ENCODE measurements around the gene BAIAP2.
A peak's percentile ranks its signal among the peaks of the same experiment; 100 is the strongest.

BAIAP2 gene

GRCh38 chr17:81062014-81062780 is 27.2 kb downstream of the BAIAP2 start:
- TF ChIP-seq POLR2AphosphoS5 (IDR thresholded peaks at IDR 0.05; ENCODE audit: low read depth, low read length) (no peak), FOXP2 (optimal IDR thresholded peaks at IDR 0.05; ENCODE audit: borderline replicate concordance, extremely low read depth, extremely low read length, insufficient read depth) (no peak), REST (IDR thresholded peaks at IDR 0.05; ENCODE audit: insufficient read depth in 1 of 2, low read depth in 2 of 2, low read length in 2 of 2) (no peak), TAF1 (IDR thresholded peaks at IDR 0.05; ENCODE audit: borderline replicate concordance, insufficient read depth, low read length) (no peak), SIN3A (IDR thresholded peaks at IDR 0.05; ENCODE audit: borderline replicate concordance, insufficient read depth, low read length) (no peak)

- no peak for TF ChIP-seq FOXP2 (optimal IDR thresholded peaks at IDR 0.05; ENCODE audit: borderline replicate concordance, extremely low read depth, extremely low read length, insufficient read depth)
- 0 out of 2 replicates have a peak, but pooled peaks have one; percentile 28 for TF ChIP-seq POLR2AphosphoS5 (IDR thresholded peaks at IDR 0.05; ENCODE audit: low read depth, low read length)
- TF ChIP-seq REST (IDR thresholded peaks at IDR 0.05; ENCODE audit: insufficient read depth in 1 of 2, low read depth in 2 of 2, low read length in 2 of 2): no peak
These were observed 28.4 kb downstream of the BAIAP2 start for GRCh38 chr17:81063106-81064093.

- TF ChIP-seq POLR2AphosphoS5 (IDR thresholded peaks at IDR 0.05; ENCODE audit: low read depth, low read length) (no peak), FOXP2 (optimal IDR thresholded peaks at IDR 0.05; ENCODE audit: borderline replicate concordance, extremely low read depth, extremely low read length, insufficient read depth) (no peak), SIN3A (IDR thresholded peaks at IDR 0.05; ENCODE audit: borderline replicate concordance, insufficient read depth, low read length) (no peak)
These were observed 29.9 kb downstream of the BAIAP2 start for GRCh38 chr17:81064678-81065475.

- no peak for TF ChIP-seq TAF1 (IDR thresholded peaks at IDR 0.05; ENCODE audit: borderline replicate concordance, insufficient read depth, low read length)
- no peak for TF ChIP-seq SIN3A (IDR thresholded peaks at IDR 0.05; ENCODE audit: borderline replicate concordance, insufficient read depth, low read length)
- no peak for TF ChIP-seq FOXP2 (optimal IDR thresholded peaks at IDR 0.05; ENCODE audit: borderline replicate concordance, extremely low read depth, extremely low read length, insufficient read depth)
- no peak for TF ChIP-seq POLR2AphosphoS5 (IDR thresholded peaks at IDR 0.05; ENCODE audit: low read depth, low read length)
- no peak for TF ChIP-seq REST (IDR thresholded peaks at IDR 0.05; ENCODE audit: insufficient read depth in 1 of 2, low read depth in 2 of 2, low read length in 2 of 2)
These were observed 30.5 kb downstream of the BAIAP2 start for GRCh38 chr17:81065500-81065899.

- no peak; the same call in 1 of the 2 replicates for TF ChIP-seq POLR2AphosphoS5 (IDR thresholded peaks at IDR 0.05; ENCODE audit: low read depth, low read length)
- no peak for TF ChIP-seq TAF1 (IDR thresholded peaks at IDR 0.05; ENCODE audit: borderline replicate concordance, insufficient read depth, low read length)
- TF ChIP-seq FOXP2 (optimal IDR thresholded peaks at IDR 0.05; ENCODE audit: borderline replicate concordance, extremely low read depth, extremely low read length, insufficient read depth): no peak
These were observed 31.1 kb downstream of the BAIAP2 start for GRCh38 chr17:81066072-81066471.

Data from PFSK-1 (cell line).